Neural progenitor cell (in vitro differentiated cells): ENCODE data around the gene LCP1. TPM values are rescaled to one million over a fixed set of nuclear protein-coding genes. Genes with fewer than 3 reads are reported as not detected.

Source experiments
- DNase-seq: peaks from one replicate; pipeline ENCODE4 v3.0.0-alpha.2; 2016; ENCODE audit warnings: low spot score
- H2AFZ ChIP-seq: fragments of 200-600 bp; sonication (generic); replicated peaks from 2 replicates; pipeline ENCODE4 v1.6.1; 2016; ENCODE audit warnings: antibody characterized with exemption
- H3F3A ChIP-seq: fragments of 200-600 bp; sonication (generic); 2 replicates; pipeline ENCODE4 v1.6.1; 2016; ENCODE audit warnings: antibody characterized with exemption, low read depth
- H3K27ac ChIP-seq: fragments of 200-600 bp; sonication (generic); 2 replicates; pipeline ENCODE4 v1.5.1; 2016; ENCODE audit warnings: mild to moderate bottlenecking
- H3K27me3 ChIP-seq: fragments of 200-600 bp; sonication (generic); 2 replicates; pipeline ENCODE4 v1.6.1; 2016; ENCODE audit warnings: mild to moderate bottlenecking, moderate library complexity
- H3K36me3 ChIP-seq: fragments of 200-600 bp; sonication (generic); 2 replicates; pipeline ENCODE4 v1.5.1; 2016
- H3K4me1 ChIP-seq: fragments of 200-600 bp; sonication (generic); 2 replicates; pipeline ENCODE4 v1.6.1; 2016; ENCODE audit warnings: mixed run types
- H3K4me2 ChIP-seq: fragments of 200-600 bp; sonication (generic); 2 replicates; pipeline ENCODE4 v1.6.1; 2016
- H3K4me3 ChIP-seq: fragments of 200-600 bp; sonication (generic); 2 replicates; pipeline ENCODE4 v1.5.1; 2016
- H3K79me2 ChIP-seq: fragments of 200-600 bp; sonication (generic); 2 replicates; pipeline ENCODE4 v1.6.1; 2016; ENCODE audit warnings: low read depth
- H3K9ac ChIP-seq: fragments of 200-600 bp; sonication (generic); 2 replicates; pipeline ENCODE4 v1.6.1; 2016
- H3K9me3 ChIP-seq: fragments of 200-600 bp; sonication (generic); 2 replicates; pipeline ENCODE4 v1.5.1; 2016; ENCODE audit warnings: low read depth
- H4K20me1 ChIP-seq: fragments of 200-600 bp; sonication (generic); 2 replicates; pipeline ENCODE4 v1.6.1; 2016; ENCODE audit warnings: low read depth
- H3K27ac Mint-ChIP-seq: 3 replicates; pipeline ENCODE4 v1.8.0; 2021; ENCODE audit warnings: mixed read lengths
- H3K27me3 Mint-ChIP-seq: 2 replicates; pipeline ENCODE4 v1.8.0; 2022; ENCODE audit warnings: low read depth, mild to moderate bottlenecking, inconsistent platforms, moderate library complexity, mixed read lengths; ENCODE audit not compliant: insufficient read depth
- H3K36me3 Mint-ChIP-seq: 3 replicates; pipeline ENCODE4 v1.8.0; 2021; ENCODE audit warnings: mixed read lengths
- H3K4me1 Mint-ChIP-seq: 3 replicates; pipeline ENCODE4 v1.8.0; 2021; ENCODE audit warnings: mixed read lengths
- H3K4me3 Mint-ChIP-seq: 3 replicates; pipeline ENCODE4 v1.8.0; 2021; ENCODE audit warnings: mild to moderate bottlenecking, moderate library complexity, mixed read lengths
- H3K9me3 Mint-ChIP-seq: 3 replicates; pipeline ENCODE4 v1.8.0; 2020; ENCODE audit warnings: mixed read lengths
- CTCF ChIP-seq: fragments of 200-600 bp; sonication (generic); IDR thresholded peaks from 2 replicates; pipeline ENCODE4 v1.5.1; 2017; ENCODE audit warnings: antibody characterized with exemption, mild to moderate bottlenecking
- EZH2 ChIP-seq: fragments of 200-600 bp; sonication (generic); IDR thresholded peaks from 2 replicates; pipeline ENCODE4 v1.6.1; 2017; ENCODE audit warnings: antibody characterized with exemption, mild to moderate bottlenecking, moderate library complexity
- EZH2phosphoT487 ChIP-seq: fragments of 200-600 bp; sonication (generic); IDR thresholded peaks from 2 replicates; pipeline ENCODE4 v1.6.1; 2017; ENCODE audit warnings: antibody characterized with exemption
- total RNA-seq: library from RNA; depleted of rRNA; stranded (reverse); fragments of >200 nt; gene quantifications from 2 replicates; pipeline ENCODE4 v1.2.3, GENCODE V29; 2015; ENCODE audit warnings: low replicate concordance

LCP1 gene
- total RNA-seq, 1 donor from 2014 or later: 2.2 TPM

GRCh38 chr13:46088821-46089562 is 93.0 kb downstream of the LCP1 start:
- no peaks in the 10 kb centered on the region for H4K20me1 ChIP-seq
- no peaks in the 10 kb centered on the region for H3K79me2 ChIP-seq
- no peaks in the 10 kb centered on the region for H3K4me1 ChIP-seq
- Mint-ChIP-seq H3K4me1 (no peaks in the 10 kb centered on the region), H3K9me3 (no peaks in the 10 kb centered on the region), H3K36me3 (no peaks in the 10 kb centered on the region), H3K4me3 (no peak overlapping the region), H3K27ac (no peak overlapping the region), H3K27me3 (no peaks in the 10 kb centered on the region)
- H3K27me3 ChIP-seq: no peaks in the 10 kb centered on the region
- H3K4me3 ChIP-seq: no peak overlapping the region
- DNase-seq: no peak
- H3K27ac ChIP-seq: no peak overlapping the region
- H3K9me3 ChIP-seq: no peaks in the 10 kb centered on the region
- no peaks in the 10 kb centered on the region for H3F3A ChIP-seq
- no peaks in the 10 kb centered on the region for H3K36me3 ChIP-seq
- H2AFZ ChIP-seq: no peak overlapping the region
- TF ChIP-seq EZH2: no peak
- TF ChIP-seq EZH2phosphoT487: no peak
- no peak for TF ChIP-seq CTCF
- no peak overlapping the region for H3K9ac ChIP-seq
- H3K4me2 ChIP-seq: no peak overlapping the region

- TF ChIP-seq EZH2phosphoT487 (no peak), EZH2 (no peak), CTCF (no peak)
- Histone ChIP-seq H3K4me3 (no peak overlapping the region), H3K27me3 (no peaks in the 10 kb centered on the region), H3F3A (no peaks in the 10 kb centered on the region), H3K4me2 (no peak overlapping the region), H3K27ac (no peak overlapping the region), H3K9ac (no peak overlapping the region), H4K20me1 (no peaks in the 10 kb centered on the region), H2AFZ (no peak overlapping the region), H3K4me1 (no peaks in the 10 kb centered on the region), H3K9me3 (no peaks in the 10 kb centered on the region), H3K79me2 (no peaks in the 10 kb centered on the region), H3K36me3 (no peaks in the 10 kb centered on the region)
- no peaks in the 10 kb centered on the region for H3K36me3 Mint-ChIP-seq
- DNase-seq: no peak
- H3K9me3 Mint-ChIP-seq: no peaks in the 10 kb centered on the region
- H3K4me3 Mint-ChIP-seq: no peak overlapping the region
- no peaks in the 10 kb centered on the region for H3K4me1 Mint-ChIP-seq
- no peaks in the 10 kb centered on the region for H3K27me3 Mint-ChIP-seq
- H3K27ac Mint-ChIP-seq: no peak overlapping the region
These were observed 94.5 kb downstream of the LCP1 start for GRCh38 chr13:46087481-46087880.

- H3K4me2 ChIP-seq: no peak overlapping the region
- Mint-ChIP-seq H3K4me3 (no peak overlapping the region), H3K4me1 (no peaks in the 10 kb centered on the region)
These were observed 95.0 kb downstream of the LCP1 start for GRCh38 chr13:46086985-46087384.

More at GRCh38 chr13:46086985-46087384, 95.0 kb downstream of the LCP1 start:
- Histone ChIP-seq H3K4me1 (no peaks in the 10 kb centered on the region), H3K36me3 (no peaks in the 10 kb centered on the region), H3F3A (no peaks in the 10 kb centered on the region), H3K9ac (no peak overlapping the region), H4K20me1 (no peaks in the 10 kb centered on the region), H3K27me3 (no peaks in the 10 kb centered on the region), H3K9me3 (no peaks in the 10 kb centered on the region), H3K4me3 (no peak overlapping the region), H3K27ac (no peak overlapping the region), H2AFZ (no peak overlapping the region), H3K79me2 (no peaks in the 10 kb centered on the region)
- no peak overlapping the region for H3K27ac Mint-ChIP-seq
- H3K27me3 Mint-ChIP-seq: no peaks in the 10 kb centered on the region
- no peaks in the 10 kb centered on the region for H3K9me3 Mint-ChIP-seq
- DNase-seq: no peak
- H3K36me3 Mint-ChIP-seq: no peaks in the 10 kb centered on the region
- TF ChIP-seq CTCF: no peak
- TF ChIP-seq EZH2phosphoT487: no peak
- TF ChIP-seq EZH2: no peak
